HEK293T (cell line): ENCODE data around the gene NEDD9.

Source experiments
- ELF4 ChIP-seq: fragments of 450-650 bp; IDR thresholded peaks from 2 replicates; pipeline ENCODE4 v1.6.1; 2017; ENCODE audit warnings: antibody characterized with exemption
- TF ChIP-seq, protein P1 (sequence below): fragments of 450-650 bp; IDR thresholded peaks from 2 replicates; pipeline ENCODE4 v1.6.1; 2016

GRCh38 chr6:11140056-11140455, 92.4 kb downstream of the NEDD9 start:
- TF ChIP-seq, protein P1, sequence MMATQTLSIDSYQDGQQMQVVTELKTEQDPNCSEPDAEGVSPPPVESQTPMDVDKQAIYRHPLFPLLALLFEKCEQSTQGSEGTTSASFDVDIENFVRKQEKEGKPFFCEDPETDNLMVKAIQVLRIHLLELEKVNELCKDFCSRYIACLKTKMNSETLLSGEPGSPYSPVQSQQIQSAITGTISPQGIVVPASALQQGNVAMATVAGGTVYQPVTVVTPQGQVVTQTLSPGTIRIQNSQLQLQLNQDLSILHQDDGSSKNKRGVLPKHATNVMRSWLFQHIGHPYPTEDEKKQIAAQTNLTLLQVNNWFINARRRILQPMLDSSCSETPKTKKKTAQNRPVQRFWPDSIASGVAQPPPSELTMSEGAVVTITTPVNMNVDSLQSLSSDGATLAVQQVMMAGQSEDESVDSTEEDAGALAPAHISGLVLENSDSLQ = no peak
- no peak for TF ChIP-seq ELF4
